ENCODE data around the gene GAS2L2. TPM values are rescaled to one million over a fixed set of nuclear protein-coding genes. Genes with fewer than 3 reads are reported as not detected.
A peak's percentile ranks its signal among the peaks of the same experiment; 100 is the strongest.

GAS2L2 gene
- total and polyA plus RNA-seq, 4 donors = not detected

- Histone ChIP-seq H3K36me3 (ENCODE audit: control insufficient read depth in 4 of 4, insufficient read depth in 3 of 4, low read depth in 1 of 4, low read length in 3 of 4) (peaks cover 0 to 2% (median 0%) of the 10 kb centered on the region in 4 donors), H3K4me1 (ENCODE audit: control insufficient read depth in 4 of 4, insufficient read depth in 4 of 4, low read length in 3 of 4) (peaks cover 0 to 25% (median 18%) of the 10 kb centered on the region in 4 donors), H3K9ac (ENCODE audit: low read depth in 1 of 2, low read length in 2 of 2) (no peak overlapping the region), H3K27me3 (ENCODE audit: control insufficient read depth in 4 of 4, insufficient read depth in 4 of 4, low read length in 3 of 4) (no peaks in the 10 kb centered on the region), H3K27ac (ENCODE audit: low read depth in 1 of 2, low read length in 2 of 2) (no peak overlapping the region), H3K4me3 (ENCODE audit: low read depth in 1 of 3, low read length in 3 of 3) (no peak overlapping the region), H3K9me3 (ENCODE audit: control insufficient read depth in 4 of 4, low read length in 3 of 4) (no peaks in the 10 kb centered on the region)
- no peak for DNase-seq (ENCODE audit: low spot score)
- WGBS = 43% methylated on average over 3 of the region's 3 CpGs
- no peak for TF ChIP-seq GABPA (IDR thresholded peaks at IDR 0.05 in 1 of 2, conservative IDR thresholded peaks at IDR 0.05 in 1 of 2)
- peak; percentile 35 for TF ChIP-seq SP1 (IDR thresholded peaks at IDR 0.05)
- peak in 1 of 2 donors; percentile 21 for TF ChIP-seq RXRA (IDR thresholded peaks at IDR 0.05)
- TF ChIP-seq FOXA1 (IDR thresholded peaks at IDR 0.05) = no peak
- no peak for TF ChIP-seq EGR1 (IDR thresholded peaks at IDR 0.05; ENCODE audit: low read depth in 2 of 2)
- TF ChIP-seq CTCF (IDR thresholded peaks at IDR 0.05; ENCODE audit: low read depth, low read length, missing input control) = no peak
- TF ChIP-seq RAD21 (IDR thresholded peaks at IDR 0.05) = peak in 1 of 2 donors; percentile 41
- peak in 1 of 2 donors; percentile 54 for TF ChIP-seq JUND (IDR thresholded peaks at IDR 0.05)
- TF ChIP-seq ATF3 (IDR thresholded peaks at IDR 0.05) = peak; percentile 95
- TF ChIP-seq HNF4A (conservative IDR thresholded peaks at IDR 0.05) = peak; percentile 15 to 55
Measured at GRCh38 chr17:35709874-35710273, 43.2 kb downstream of the GAS2L2 start.

- Histone ChIP-seq H3K4me1 (ENCODE audit: control insufficient read depth in 4 of 4, insufficient read depth in 4 of 4, low read length in 3 of 4) (peaks cover 0 to 25% (median 18%) of the 10 kb centered on the region in 4 donors), H3K27ac (ENCODE audit: low read depth in 1 of 2, low read length in 2 of 2) (no peak overlapping the region), H3K4me3 (ENCODE audit: low read depth in 1 of 3, low read length in 3 of 3) (no peak overlapping the region), H3K27me3 (ENCODE audit: control insufficient read depth in 4 of 4, insufficient read depth in 4 of 4, low read length in 3 of 4) (no peaks in the 10 kb centered on the region), H3K9ac (ENCODE audit: low read depth in 1 of 2, low read length in 2 of 2) (no peak overlapping the region), H3K9me3 (ENCODE audit: control insufficient read depth in 4 of 4, low read length in 3 of 4) (no peaks in the 10 kb centered on the region), H3K36me3 (ENCODE audit: control insufficient read depth in 4 of 4, insufficient read depth in 3 of 4, low read depth in 1 of 4, low read length in 3 of 4) (peaks cover 0 to 2% (median 0%) of the 10 kb centered on the region in 4 donors)
- DNase-seq (ENCODE audit: low spot score) = no peak
- no peak for TF ChIP-seq FOXA1 (IDR thresholded peaks at IDR 0.05)
- no peak for TF ChIP-seq FOXA2 (IDR thresholded peaks at IDR 0.05)
- TF ChIP-seq SP1 (IDR thresholded peaks at IDR 0.05) = no peak
- TF ChIP-seq ZBTB33 (IDR thresholded peaks at IDR 0.05) = no peak
- no peak for TF ChIP-seq REST (IDR thresholded peaks at IDR 0.05)
- TF ChIP-seq HNF4A (conservative IDR thresholded peaks at IDR 0.05) = no peak
- TF ChIP-seq EGR1 (IDR thresholded peaks at IDR 0.05; ENCODE audit: low read depth in 2 of 2) = no peak
- TF ChIP-seq TAF1 (conservative IDR thresholded peaks at IDR 0.05) = no peak
- no peak for TF ChIP-seq CTCF (IDR thresholded peaks at IDR 0.05; ENCODE audit: low read depth, low read length, missing input control)
- no peak for TF ChIP-seq MAX (IDR thresholded peaks at IDR 0.05)
- no peak for TF ChIP-seq GABPA (IDR thresholded peaks at IDR 0.05 in 1 of 2, conservative IDR thresholded peaks at IDR 0.05 in 1 of 2)
- TF ChIP-seq RXRA (IDR thresholded peaks at IDR 0.05) = no peak
- no peak for TF ChIP-seq ATF3 (IDR thresholded peaks at IDR 0.05)
- TF ChIP-seq YY1 (IDR thresholded peaks at IDR 0.05) = no peak
- TF ChIP-seq RAD21 (IDR thresholded peaks at IDR 0.05) = no peak
- no peak for TF ChIP-seq HNF4G (IDR thresholded peaks at IDR 0.05)
- TF ChIP-seq JUND (IDR thresholded peaks at IDR 0.05) = no peak
- no peak for TF ChIP-seq NR2F2 (IDR thresholded peaks at IDR 0.05)
- WGBS = 65% methylated on average over 3 of the region's 3 CpGs
Measured at GRCh38 chr17:35708951-35709350, 44.1 kb downstream of the GAS2L2 start.
